Stimulated activated CD8-positive, alpha-beta memory T cell treated with anti-CD3 and anti-CD28 coated beads, Interleukin-12 subunit alpha, Interleukin-12 subunit beta, amount 100 ng/mL, for 4 hours (primary cell): ENCODE measurements around the gene OR8G5.
"Not testable (repeated sequence)": the region's sequence is repeated elsewhere in the genome, so short reads cannot be mapped to it uniquely, and the experiment has no call there.

Experiments used
- DNase-seq: peaks from one replicate; pipeline ENCODE4 v3.0.0-alpha.2; 2020; ENCODE audit warnings: low read depth

The OR8G5 gene

GRCh38 chr11:124256076-124256475 lies at the start of gene OR8G5:
Gene OR8G5, plus strand, starts transcription at chr11:124256376. Its CDS starts 8,556 bp downstream, at chr11:124264932.
- no peak for DNase-seq

- DNase-seq, result no peak
These were observed 48.9 kb upstream of the OR8G5 start for GRCh38 chr11:124207102-124207792.

GRCh38 chr11:124209824-124210357 lies 46.3 kb upstream of the OR8G5 start:
- DNase-seq, result no peak

GRCh38 chr11:124210421-124210820 lies 45.8 kb upstream of the OR8G5 start:
- no peak for DNase-seq

GRCh38 chr11:124211321-124211720 lies 44.9 kb upstream of the OR8G5 start:
- no peak for DNase-seq

- DNase-seq, result no peak
These were observed 42.1 kb upstream of the OR8G5 start for GRCh38 chr11:124214027-124214426.

- no peak for DNase-seq
These were observed 37.0 kb upstream of the OR8G5 start for GRCh38 chr11:124219126-124219525.

- DNase-seq, result no peak
These were observed 33.8 kb upstream of the OR8G5 start for GRCh38 chr11:124222407-124222806.

GRCh38 chr11:124224618-124225423 lies 31.4 kb upstream of the OR8G5 start:
- not testable (repeated sequence) for DNase-seq

GRCh38 chr11:124225471-124225870 lies 30.7 kb upstream of the OR8G5 start:
- DNase-seq, result no peak

GRCh38 chr11:124233376-124233775 lies 22.8 kb upstream of the OR8G5 start:
- no peak for DNase-seq

- no peak for DNase-seq
These were observed 17.7 kb upstream of the OR8G5 start for GRCh38 chr11:124238512-124238911.

- no peak for DNase-seq
These were observed 15.4 kb upstream of the OR8G5 start, which contains the start of gene OR8G1 for GRCh38 chr11:124240621-124241397. Gene OR8G1, plus strand, starts transcription at chr11:124241095. Its CDS starts 8,581 bp downstream, at chr11:124249676.

- not testable (repeated sequence) for DNase-seq
These were observed 6.3 kb upstream of the OR8G5 start for GRCh38 chr11:124249869-124250268.

- DNase-seq, result not testable (repeated sequence)
These were observed 8.9 kb downstream of the OR8G5 start for GRCh38 chr11:124265041-124265440.

- not testable (repeated sequence) for DNase-seq
These were observed 14.7 kb downstream of the OR8G5 start for GRCh38 chr11:124270886-124271285.

- DNase-seq, result no peak
These were observed 17.8 kb downstream of the OR8G5 start for GRCh38 chr11:124274000-124274399.

- no peak for DNase-seq
These were observed 19.9 kb downstream of the OR8G5 start for GRCh38 chr11:124276081-124276480.

- DNase-seq, result no peak
These were observed 21.0 kb downstream of the OR8G5 start for GRCh38 chr11:124277207-124277606.

GRCh38 chr11:124277804-124278203 lies 21.6 kb downstream of the OR8G5 start:
- DNase-seq, result no peak

- no peak for DNase-seq
These were observed 22.1 kb downstream of the OR8G5 start for GRCh38 chr11:124278261-124278660.
